Fibroblast of lung (primary cell): Measurements from ENCODE around the gene TMEM178B. TPM values are rescaled to one million over a fixed set of nuclear protein-coding genes. Genes with fewer than 3 reads are reported as not detected.

ENCODE experiments used
- DNase-seq, 2 donors: peaks; one replicate each; pipeline versions ENCODE4 v3.0.0 to v3.0.0-alpha.2; 2010; ENCODE audit warnings: low read depth in 2 of 2
- H2AFZ ChIP-seq: 2 replicates; pipeline ENCODE4 v1.5.1; 2012; ENCODE audit warnings: low read length, control low read depth, inconsistent platforms
- H3K27ac ChIP-seq: 2 replicates; pipeline ENCODE4 v1.5.1; 2011; ENCODE audit warnings: low read length, control low read depth; ENCODE audit not compliant: insufficient read depth
- H3K27me3 ChIP-seq: 2 replicates; pipeline ENCODE4 v1.5.1; 2011; ENCODE audit warnings: mild to moderate bottlenecking, low read length; ENCODE audit not compliant: control insufficient read depth, insufficient read depth
- H3K36me3 ChIP-seq: 2 replicates; pipeline ENCODE4 v1.5.1; 2011; ENCODE audit warnings: low read length; ENCODE audit not compliant: control insufficient read depth, insufficient read depth
- H3K4me1 ChIP-seq: 2 replicates; pipeline ENCODE4 v1.5.1; 2011; ENCODE audit warnings: low read length; ENCODE audit not compliant: control insufficient read depth, insufficient read depth; ENCODE audit errors: extremely low read depth
- H3K4me2 ChIP-seq: 2 replicates; pipeline ENCODE4 v1.5.1; 2011; ENCODE audit warnings: low read length, control low read depth; ENCODE audit not compliant: insufficient read depth; ENCODE audit errors: extremely low read depth
- H3K4me3 ChIP-seq, 4 experiments: fragments of 200-600 bp in 1 of 4; sonication (generic) in 1 of 4; replicated peaks in 1 of 4; 2 replicates each; pipeline ENCODE4 v1.5.1; 2011 to 2016; ENCODE audit warnings: low read length in 4 of 4, low read depth in 3 of 4, mild to moderate bottlenecking in 3 of 4, control low read depth in 2 of 4, inconsistent platforms in 1 of 4, mixed read lengths in 1 of 4; ENCODE audit not compliant: insufficient read depth in 1 of 4; ENCODE audit errors: control extremely low read depth in 1 of 4
- H3K79me2 ChIP-seq: 2 replicates; pipeline ENCODE4 v1.5.1; 2012; ENCODE audit warnings: mild to moderate bottlenecking, low read length, inconsistent platforms; ENCODE audit not compliant: control insufficient read depth, insufficient read depth
- H3K9ac ChIP-seq: 2 replicates; pipeline ENCODE4 v1.5.1; 2011; ENCODE audit warnings: mild to moderate bottlenecking, low read length, control low read depth; ENCODE audit not compliant: insufficient read depth
- H3K9me3 ChIP-seq: 2 replicates; pipeline ENCODE4 v1.5.1; 2012; ENCODE audit warnings: low read depth, low read length; ENCODE audit not compliant: control insufficient read depth, insufficient read depth
- H4K20me1 ChIP-seq: 2 replicates; pipeline ENCODE4 v1.5.1; 2011; ENCODE audit warnings: low read length; ENCODE audit not compliant: control insufficient read depth, insufficient read depth; ENCODE audit errors: extremely low read depth
- CTCF ChIP-seq, 2 donors: IDR thresholded peaks in 1 of 2; conservative IDR thresholded peaks in 1 of 2; 1 replicate in 1 of 2; 2 replicates in 1 of 2; pipeline ENCODE4 v1.5.1; 2011 to 2012; ENCODE audit warnings: low read length in 2 of 2, control low read depth in 1 of 2, inconsistent platforms in 1 of 2, low read depth in 1 of 2, mild to moderate bottlenecking in 1 of 2
- EZH2 ChIP-seq: IDR thresholded peaks from 2 replicates; pipeline ENCODE4 v1.5.1; 2012; ENCODE audit warnings: low read length, control low read depth, mild to moderate bottlenecking; ENCODE audit errors: missing control alignments
- polyA plus RNA-seq, 2 donors: library from polyadenylated mRNA; depleted of rRNA in 1 of 2; stranded (reverse) in 1 of 2; unstranded in 1 of 2; fragments of >200 nt; gene quantifications; 2 replicates each; pipeline ENCODE4 v1.2.1, GENCODE V29; 2011 to 2012; ENCODE audit warnings: missing spikeins in 1 of 2
- total RNA-seq: library from RNA; depleted of rRNA; stranded (reverse); fragments of >200 nt; gene quantifications from 2 replicates; pipeline ENCODE4 v1.2.1, GENCODE V29; 2014

TMEM178B gene
- total and polyA plus RNA-seq, 2 donors (not counting 1 experiment from before 2014, with no cell fraction given): under 0.01 to 0.14 TPM

GRCh38 chr7:141221007-141221612, 147.2 kb downstream of the TMEM178B start:
- no peak overlapping the region for H3K9ac ChIP-seq
- no peaks in the 10 kb centered on the region for H3K79me2 ChIP-seq
- DNase-seq: no peak
- H3K27me3 ChIP-seq: no peaks in the 10 kb centered on the region
- no peaks in the 10 kb centered on the region for H4K20me1 ChIP-seq
- TF ChIP-seq CTCF (conservative IDR thresholded peaks at IDR 0.05 in 1 of 2, IDR thresholded peaks at IDR 0.05 in 1 of 2; ENCODE audit: low read depth in 1 of 2, low read length in 2 of 2): no peak
- TF ChIP-seq EZH2: no peak
- H3K36me3 ChIP-seq: no peaks in the 10 kb centered on the region
- no peak overlapping the region for H3K27ac ChIP-seq
- no peak overlapping the region for H2AFZ ChIP-seq
- no peaks in the 10 kb centered on the region for H3K4me1 ChIP-seq
- no peak overlapping the region for H3K4me3 ChIP-seq
- no peaks in the 10 kb centered on the region for H3K9me3 ChIP-seq
- H3K4me2 ChIP-seq: no peak overlapping the region

- H2AFZ ChIP-seq: no peak overlapping the region
- TF ChIP-seq CTCF (conservative IDR thresholded peaks at IDR 0.05 in 1 of 2, IDR thresholded peaks at IDR 0.05 in 1 of 2; ENCODE audit: low read depth in 1 of 2, low read length in 2 of 2): no peak
- TF ChIP-seq EZH2: no peak
- no peak overlapping the region for H3K9ac ChIP-seq
- no peaks in the 10 kb centered on the region for H3K27me3 ChIP-seq
- no peaks in the 10 kb centered on the region for H3K79me2 ChIP-seq
- no peaks in the 10 kb centered on the region for H3K36me3 ChIP-seq
- no peaks in the 10 kb centered on the region for H3K4me1 ChIP-seq
- no peak for DNase-seq
- H3K27ac ChIP-seq: no peak overlapping the region
- no peak overlapping the region for H3K4me3 ChIP-seq
- H3K9me3 ChIP-seq: no peaks in the 10 kb centered on the region
- no peak overlapping the region for H3K4me2 ChIP-seq
- H4K20me1 ChIP-seq: no peaks in the 10 kb centered on the region
These were observed 152.2 kb downstream of the TMEM178B start for GRCh38 chr7:141225916-141226618.

- H2AFZ ChIP-seq: no peak overlapping the region
- no peak for DNase-seq
- no peak overlapping the region for H3K9ac ChIP-seq
- no peaks in the 10 kb centered on the region for H4K20me1 ChIP-seq
- no peak overlapping the region for H3K4me2 ChIP-seq
- no peak overlapping the region for H3K27ac ChIP-seq
- H3K9me3 ChIP-seq: no peaks in the 10 kb centered on the region
- H3K4me1 ChIP-seq: no peaks in the 10 kb centered on the region
- no peaks in the 10 kb centered on the region for H3K36me3 ChIP-seq
- no peak overlapping the region for H3K4me3 ChIP-seq
- TF ChIP-seq CTCF (conservative IDR thresholded peaks at IDR 0.05 in 1 of 2, IDR thresholded peaks at IDR 0.05 in 1 of 2; ENCODE audit: low read depth in 1 of 2, low read length in 2 of 2): no peak
- TF ChIP-seq EZH2: no peak
- no peaks in the 10 kb centered on the region for H3K79me2 ChIP-seq
- H3K27me3 ChIP-seq: no peaks in the 10 kb centered on the region
These were observed 153.6 kb downstream of the TMEM178B start for GRCh38 chr7:141227454-141227853.
